DOHH2 (cell line): ENCODE measurements around the gene CRIM1.

Experiments used
- CTCF ChIP-seq: fragments of 200-600 bp; sonication (generic); IDR thresholded peaks from one replicate; pipeline ENCODE4 v1.5.1; 2014; ENCODE audit warnings: antibody characterized with exemption, mild to moderate bottlenecking, low read depth, low read length; ENCODE audit not compliant: poor library complexity, severe bottlenecking
- EZH2phosphoT487 ChIP-seq: fragments of 200-600 bp; sonication (generic); IDR thresholded peaks from 2 replicates; pipeline ENCODE4 v1.6.1; 2017; ENCODE audit warnings: borderline replicate concordance, mild to moderate bottlenecking, antibody characterized with exemption, low read length, moderate library complexity, mixed read lengths

GRCh38 chr2:36430549-36430948 lies 75.0 kb downstream of the CRIM1 start:
- TF ChIP-seq EZH2phosphoT487 = no peak
- no peak for TF ChIP-seq CTCF
